GM12875 (cell line): ENCODE measurements around the gene CPNE7.

Experiments
- H3K4me3 ChIP-seq: one replicate; pipeline ENCODE4 v1.5.1; 2011; ENCODE audit warnings: low read depth, low read length, control low read depth
- CTCF ChIP-seq: IDR thresholded peaks from 2 replicates; pipeline ENCODE4 v1.5.1; 2011; ENCODE audit warnings: low read depth, mild to moderate bottlenecking, control low read depth, inconsistent platforms, low read length, moderate library complexity, borderline replicate concordance; ENCODE audit not compliant: insufficient read depth

CPNE7 gene

GRCh38 chr16:89549007-89549700 lies 26.4 kb upstream of the CPNE7 start:
- no peak for TF ChIP-seq CTCF

DNA sequence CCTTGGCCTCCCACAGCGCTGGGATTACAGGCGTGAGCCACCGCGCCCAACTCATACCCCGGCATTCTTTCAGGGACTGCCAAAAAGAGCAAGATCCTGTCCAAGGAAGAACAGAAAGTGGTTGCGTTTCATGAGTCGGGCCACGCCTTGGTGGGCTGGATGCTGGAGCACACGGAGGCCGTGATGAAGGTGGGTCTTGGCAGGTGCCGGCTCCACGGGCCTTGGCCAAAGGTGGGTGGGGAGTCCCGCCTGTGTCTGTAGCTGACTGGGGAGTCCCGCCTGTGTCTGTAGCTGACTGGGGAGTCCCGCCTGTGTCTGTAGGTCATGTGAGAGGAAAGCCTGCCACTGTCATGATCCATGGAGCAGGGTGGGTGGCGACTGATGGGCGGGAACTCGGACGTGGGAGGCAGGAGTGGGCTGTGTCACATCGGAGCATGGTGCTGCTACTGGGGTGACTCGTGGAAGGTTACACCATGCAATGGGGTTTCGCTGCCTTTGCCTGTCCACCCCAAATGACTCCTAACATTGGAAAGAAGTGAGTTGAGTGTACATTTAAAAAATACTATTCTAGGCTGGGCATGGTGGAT lies 25.0 kb upstream of the CPNE7 start:
- H3K4me3 ChIP-seq = no peak overlapping the region
- TF ChIP-seq CTCF = no peak

More at GRCh38 chr16:89549007-89549700, 26.4 kb upstream of the CPNE7 start:
- H3K4me3 ChIP-seq = no peak overlapping the region

- H3K4me3 ChIP-seq = no peak overlapping the region
- TF ChIP-seq CTCF = no peak
Measured at GRCh38 chr16:89552329-89552728, 23.2 kb upstream of the CPNE7 start.

GRCh38 chr16:89552913-89553312 lies 22.6 kb upstream of the CPNE7 start:
- no peak overlapping the region for H3K4me3 ChIP-seq
- TF ChIP-seq CTCF = no peak

GRCh38 chr16:89553733-89554132 lies 21.8 kb upstream of the CPNE7 start:
- no peak overlapping the region for H3K4me3 ChIP-seq
- no peak for TF ChIP-seq CTCF

DNA sequence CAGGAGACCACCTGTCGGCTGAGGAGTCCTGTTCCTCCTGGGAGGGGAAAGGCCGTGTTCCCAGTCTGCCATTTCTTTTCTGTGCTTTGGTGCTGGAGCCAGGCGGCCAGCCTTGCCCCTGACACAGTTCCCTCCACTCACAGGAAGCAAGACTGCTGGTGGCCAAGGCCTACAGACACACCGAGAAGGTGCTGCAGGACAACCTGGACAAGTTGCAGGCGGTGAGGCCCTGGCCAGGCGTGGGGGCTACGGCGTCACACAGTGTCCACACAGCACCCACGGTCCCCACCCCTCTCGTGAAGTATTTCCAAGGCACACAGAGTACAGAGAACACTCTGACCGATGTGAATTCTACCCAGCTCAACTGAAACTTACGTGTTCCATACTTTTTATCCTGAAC lies 21.2 kb upstream of the CPNE7 start:
- H3K4me3 ChIP-seq = no peak overlapping the region
- no peak for TF ChIP-seq CTCF

GRCh38 chr16:89555265-89555664 lies 20.3 kb upstream of the CPNE7 start:
- no peak for TF ChIP-seq CTCF

More at GRCh38 chr16:89555265-89555664, 20.3 kb upstream of the CPNE7 start:
- H3K4me3 ChIP-seq = no peak overlapping the region
